AG04450 (cell line): ENCODE results near the gene COL4A3. TPM values are rescaled to one million over a fixed set of nuclear protein-coding genes. Genes with fewer than 3 reads are reported as not detected.

Experiments
- CTCF ChIA-PET: fragments of 300-600, 350-600 bp; formaldehyde crosslinking; extraction: SDS; loops from one replicate; lab custom pipeline; 2022; ENCODE audit warnings: antibody characterized with exemption, inconsistent platforms; lab: Charles Lee
- POLR2A ChIA-PET: fragments of 350-600 bp; formaldehyde crosslinking; extraction: SDS; loops from one replicate; lab custom pipeline; 2021; ENCODE audit warnings: antibody characterized with exemption, inconsistent platforms; lab: Yijun Ruan, JAX
- DNase-seq: peaks from one replicate; pipeline ENCODE4 v3.0.0-alpha.2; 2011; ENCODE audit warnings: low read depth, low spot score
- H3K27ac ChIP-seq: one replicate; pipeline ENCODE4 v1.5.1; 2012; ENCODE audit warnings: low read depth, low read length, control low read depth
- H3K27me3 ChIP-seq: one replicate; pipeline ENCODE4 v1.6.0; 2012; ENCODE audit warnings: low read length; ENCODE audit not compliant: control insufficient read depth, insufficient read depth
- H3K4me3 ChIP-seq: 2 replicates; pipeline ENCODE4 v1.5.1; 2011; ENCODE audit warnings: mild to moderate bottlenecking, low read depth, low read length, control low read depth
- H3K9me3 ChIP-seq: 2 replicates; pipeline ENCODE4 v1.5.1; 2012; ENCODE audit warnings: low read length; ENCODE audit not compliant: control insufficient read depth, insufficient read depth
- polyA plus RNA-seq: library from polyadenylated mRNA; depleted of rRNA; stranded (reverse); fragments of >200 nt; gene quantifications from 2 replicates; pipeline ENCODE4 v1.2.3, GENCODE V29; 2011
- TF ChIP-seq, protein P1 (sequence below): IDR thresholded peaks from 2 replicates; pipeline ENCODE4 v1.5.1; 2011; ENCODE audit warnings: low read depth, low read length, control low read depth, inconsistent platforms

Gene COL4A3
- polyA plus RNA-seq, 1 experiment = 0.07 TPM

DNA sequence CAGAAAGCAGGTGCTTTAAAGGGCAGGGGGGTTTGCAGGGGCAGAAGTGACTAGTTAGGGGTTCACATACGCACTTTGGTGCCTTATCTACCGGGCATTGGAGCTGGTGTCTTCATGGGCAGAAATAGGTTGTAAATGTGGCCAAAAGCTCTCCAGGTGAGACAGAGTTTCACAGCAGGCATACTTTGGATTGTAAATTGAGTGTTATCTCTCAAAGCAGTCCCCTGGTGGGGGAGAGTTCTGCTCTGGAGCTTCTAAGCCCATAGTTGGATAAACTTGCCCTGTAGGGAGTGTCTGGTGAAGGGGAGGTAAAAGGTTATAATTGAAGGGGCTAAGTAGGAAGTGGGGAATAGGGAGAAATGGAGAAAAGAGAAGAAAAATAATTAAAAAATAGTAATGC is 43.1 kb downstream of the COL4A3 start:
- no peak overlapping the region for H3K4me3 ChIP-seq
- no peak overlapping the region for H3K27ac ChIP-seq
- ChIA-PET POLR2A (no interaction called here), CTCF (interaction anchor here (1.1 kb wide), 1 partner anchor 31 kb away, joined by 3 read pairs; no protein-coding TSS in a partner anchor)
- H3K27me3 ChIP-seq = no peaks in the 10 kb centered on the region
- H3K9me3 ChIP-seq = no peaks in the 10 kb centered on the region
- no peak for DNase-seq
- TF ChIP-seq, protein P1, sequence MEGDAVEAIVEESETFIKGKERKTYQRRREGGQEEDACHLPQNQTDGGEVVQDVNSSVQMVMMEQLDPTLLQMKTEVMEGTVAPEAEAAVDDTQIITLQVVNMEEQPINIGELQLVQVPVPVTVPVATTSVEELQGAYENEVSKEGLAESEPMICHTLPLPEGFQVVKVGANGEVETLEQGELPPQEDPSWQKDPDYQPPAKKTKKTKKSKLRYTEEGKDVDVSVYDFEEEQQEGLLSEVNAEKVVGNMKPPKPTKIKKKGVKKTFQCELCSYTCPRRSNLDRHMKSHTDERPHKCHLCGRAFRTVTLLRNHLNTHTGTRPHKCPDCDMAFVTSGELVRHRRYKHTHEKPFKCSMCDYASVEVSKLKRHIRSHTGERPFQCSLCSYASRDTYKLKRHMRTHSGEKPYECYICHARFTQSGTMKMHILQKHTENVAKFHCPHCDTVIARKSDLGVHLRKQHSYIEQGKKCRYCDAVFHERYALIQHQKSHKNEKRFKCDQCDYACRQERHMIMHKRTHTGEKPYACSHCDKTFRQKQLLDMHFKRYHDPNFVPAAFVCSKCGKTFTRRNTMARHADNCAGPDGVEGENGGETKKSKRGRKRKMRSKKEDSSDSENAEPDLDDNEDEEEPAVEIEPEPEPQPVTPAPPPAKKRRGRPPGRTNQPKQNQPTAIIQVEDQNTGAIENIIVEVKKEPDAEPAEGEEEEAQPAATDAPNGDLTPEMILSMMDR = no peak

DNA sequence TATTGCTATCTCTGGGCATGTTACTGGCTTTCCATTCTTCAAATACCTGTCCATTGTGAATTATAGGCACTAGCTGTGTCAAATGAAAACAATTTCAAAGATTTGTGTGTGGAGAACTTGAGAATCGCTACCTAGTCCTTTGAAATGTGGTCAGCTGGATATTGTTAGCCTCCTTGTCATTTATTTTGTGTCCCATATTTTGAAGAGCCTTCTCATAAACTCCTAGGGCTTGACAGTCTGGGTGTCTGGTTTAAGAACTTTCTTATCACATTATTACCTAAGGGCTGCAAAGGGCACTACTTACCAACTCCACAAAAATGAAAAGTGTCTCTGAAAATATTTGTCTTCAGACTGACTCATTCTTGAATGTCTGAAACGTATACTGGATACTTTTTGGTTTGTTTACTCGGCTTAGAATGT is 50.2 kb downstream of the COL4A3 start:
- no peaks in the 10 kb centered on the region for H3K27me3 ChIP-seq
- ChIA-PET CTCF (no interaction called here), POLR2A (no interaction called here)
- H3K4me3 ChIP-seq = no peak overlapping the region
- H3K27ac ChIP-seq = no peak overlapping the region
- TF ChIP-seq, protein P1 = no peak
- no peaks in the 10 kb centered on the region for H3K9me3 ChIP-seq
- DNase-seq = no peak

DNA sequence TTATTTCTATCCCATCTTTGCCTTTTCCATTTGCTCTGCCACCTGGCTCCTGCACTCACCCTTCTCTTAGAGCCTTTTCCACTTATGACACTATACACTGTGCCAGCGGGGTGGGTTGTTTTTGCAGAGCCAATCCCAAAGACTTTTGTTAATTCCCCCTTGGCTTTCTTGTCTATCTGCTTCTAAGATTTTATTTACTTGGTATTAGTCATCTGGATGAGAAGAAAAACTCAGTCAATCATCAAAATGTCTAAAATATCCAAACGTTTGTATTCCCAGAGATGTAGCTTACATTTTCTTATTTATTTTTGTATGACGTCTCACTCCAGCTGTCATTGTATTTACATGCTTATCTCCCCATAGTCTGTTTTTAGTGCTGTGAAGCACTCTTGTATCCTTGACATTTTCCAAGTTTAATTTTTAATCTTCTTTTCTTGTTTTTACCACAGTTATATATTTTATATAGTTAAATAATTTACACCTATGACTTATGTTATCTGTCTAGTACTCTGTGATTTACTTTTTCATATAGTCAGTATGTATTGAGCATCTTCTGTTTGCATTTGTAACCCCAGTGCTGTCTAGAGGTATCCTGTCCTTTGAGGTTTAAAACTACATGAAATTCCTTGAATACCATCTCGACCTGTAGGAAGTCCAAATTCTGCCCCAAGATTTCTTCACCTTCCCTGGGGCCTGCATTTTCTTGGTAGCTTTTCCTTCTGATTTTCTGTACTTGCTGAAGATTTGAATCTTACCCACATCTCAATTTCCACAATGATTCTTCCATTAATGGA is 55.1 kb downstream of the COL4A3 start:
- Histone ChIP-seq H3K27me3 (no peaks in the 10 kb centered on the region), H3K9me3 (no peaks in the 10 kb centered on the region), H3K4me3 (no peak overlapping the region), H3K27ac (no peak overlapping the region)
- TF ChIP-seq, protein P1 = no peak
- no peak for DNase-seq
- POLR2A ChIA-PET = no interaction called here
- CTCF ChIA-PET = interaction anchor here (1.0 kb wide), 1 partner anchor 19 kb away, joined by 7 read pairs; no protein-coding TSS in a partner anchor

GRCh38 chr2:227221120-227221519 is 56.7 kb downstream of the COL4A3 start:
- ChIA-PET CTCF (interaction anchor here (0.7 kb wide), 1 partner anchor 17 kb away, joined by 3 read pairs; no protein-coding TSS in a partner anchor), POLR2A (no interaction called here)

More at GRCh38 chr2:227221120-227221519, 56.7 kb downstream of the COL4A3 start:
- TF ChIP-seq, protein P1 = no peak
- Histone ChIP-seq H3K27me3 (no peaks in the 10 kb centered on the region), H3K9me3 (no peaks in the 10 kb centered on the region), H3K4me3 (no peak overlapping the region), H3K27ac (no peak overlapping the region)
- no peak for DNase-seq
